HG03432 (cell line): ENCODE results near the gene CSNK2B.

Experiments
- ATAC-seq: cut with Tn5 transposase; IDR thresholded peaks from one replicate; pipeline ENCODE4 v1.9.1; 2021; ENCODE audit warnings: mild to moderate bottlenecking, moderate library complexity; ENCODE audit not compliant: unreplicated experiment

CSNK2B gene

GRCh38 chr6:31636698-31637596 lies 28.9 kb upstream of the CSNK2B start:
- no peak for ATAC-seq

DNA sequence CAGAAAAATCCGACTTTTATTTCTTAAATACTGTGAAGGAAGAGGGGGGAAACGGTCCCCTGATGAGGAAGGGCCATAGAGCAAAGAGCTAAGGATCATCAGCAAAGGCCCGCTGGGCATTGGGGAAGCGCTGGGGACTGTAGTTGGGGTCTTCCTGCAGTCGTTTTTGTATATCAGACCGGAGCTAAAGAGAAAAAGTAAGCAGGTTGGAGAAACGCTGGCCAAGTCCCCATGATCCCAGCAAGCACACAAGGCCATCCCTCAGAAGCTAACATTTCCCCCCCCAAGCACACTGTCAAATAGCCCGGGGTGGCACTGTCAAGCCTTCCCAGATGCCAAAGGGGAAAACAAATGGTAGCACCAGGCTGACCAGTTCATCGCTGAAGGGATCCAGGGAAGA lies 26.8 kb upstream of the CSNK2B start:
- ATAC-seq: no peak

GRCh38 chr6:31639449-31639861 lies 26.4 kb upstream of the CSNK2B start:
- ATAC-seq: no peak

DNA sequence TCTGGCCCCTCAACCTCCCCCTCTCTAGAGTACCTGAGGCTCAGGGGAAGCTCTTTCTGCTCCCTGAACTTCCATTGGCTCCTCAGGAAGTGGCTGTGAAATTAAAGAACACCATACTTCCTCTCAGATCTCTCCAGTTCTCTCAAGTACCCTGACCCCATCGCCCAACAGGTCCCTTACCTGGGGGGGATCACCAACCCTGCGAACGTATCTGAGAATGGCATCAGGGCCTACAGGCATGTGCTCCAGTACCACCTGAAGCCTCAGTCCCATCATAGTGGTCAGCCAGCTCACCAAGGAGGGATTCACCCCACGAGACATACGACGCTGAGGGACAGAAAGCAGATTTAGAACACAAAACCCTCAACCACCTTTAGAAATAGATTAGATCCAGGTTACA lies 25.3 kb upstream of the CSNK2B start:
- ATAC-seq: no peak

DNA sequence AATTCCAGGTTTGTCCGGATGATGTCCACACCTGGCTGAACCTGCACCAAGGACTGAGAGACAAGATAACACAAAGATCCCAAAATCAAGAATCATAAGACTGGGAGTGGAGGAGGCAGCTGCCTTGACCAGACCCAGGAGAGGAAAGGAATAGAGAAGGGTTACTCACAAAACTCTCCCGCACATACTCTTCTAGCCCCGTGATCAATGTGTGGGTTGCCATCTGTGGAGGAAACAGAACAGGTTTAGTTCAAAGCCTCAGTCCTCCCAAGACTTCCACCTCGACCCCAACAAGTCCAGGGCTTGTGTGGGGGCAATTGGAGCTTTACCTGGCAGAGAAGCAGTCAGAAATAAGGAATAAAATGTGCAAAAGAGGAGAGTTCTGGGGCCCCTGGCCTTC lies 24.5 kb upstream of the CSNK2B start:
- no peak for ATAC-seq

GRCh38 chr6:31642798-31643570 lies 22.9 kb upstream of the CSNK2B start:
- no peak for ATAC-seq

DNA sequence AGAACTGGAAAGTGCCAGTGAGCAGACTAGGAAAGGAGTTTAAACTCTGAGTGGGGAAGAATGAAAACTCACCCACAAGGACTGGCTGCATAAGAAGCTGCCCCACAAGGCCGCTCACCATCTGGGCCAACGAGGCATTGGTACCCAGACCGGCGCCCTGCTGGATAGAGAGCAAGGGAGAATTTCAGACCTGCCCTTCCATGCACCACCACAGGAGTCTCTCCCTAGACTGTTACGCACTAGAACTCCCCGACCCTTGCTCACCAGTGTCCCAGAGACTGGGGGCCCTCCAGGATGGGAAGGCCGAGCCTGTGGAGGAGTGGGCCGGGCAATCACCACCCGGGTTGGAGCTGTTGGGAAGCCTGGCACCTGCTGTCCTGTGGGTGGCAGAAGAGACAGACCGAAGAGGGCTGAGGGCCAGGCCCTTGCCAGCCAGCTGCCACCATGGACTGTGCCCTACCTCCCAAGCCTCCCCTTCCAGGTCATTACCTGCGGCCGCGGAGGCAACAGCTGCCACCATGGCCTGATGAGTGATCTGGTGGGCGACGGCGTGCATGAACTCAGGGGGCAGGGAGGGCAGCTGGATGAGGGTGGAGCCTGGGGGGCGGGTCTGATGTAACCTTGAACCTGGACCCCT lies 21.9 kb upstream of the CSNK2B start:
- ATAC-seq: no peak

DNA sequence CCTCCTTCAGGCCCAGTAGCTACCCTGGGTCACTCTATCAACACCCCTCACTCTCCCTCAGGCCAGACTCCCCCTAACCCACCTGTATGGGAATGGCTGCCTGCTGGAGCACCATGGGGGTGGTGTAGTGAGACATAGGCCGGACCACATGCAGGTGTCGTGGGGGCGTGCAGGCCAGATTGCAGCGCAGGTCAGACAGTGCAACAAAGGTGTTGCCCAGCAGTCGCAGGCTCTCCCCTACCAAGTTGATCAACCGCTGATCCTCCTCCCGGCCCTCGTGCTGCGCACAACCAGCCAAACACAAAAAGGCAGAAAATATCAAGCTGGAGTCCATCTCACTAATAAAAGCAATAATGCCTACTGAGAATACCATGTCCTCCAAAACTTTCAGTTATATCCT lies 20.6 kb upstream of the CSNK2B start:
- no peak for ATAC-seq

- ATAC-seq: peak; percentile 19
Observed at GRCh38 chr6:31651602-31652191, 14.2 kb upstream of the CSNK2B start.

GRCh38 chr6:31652925-31653724 lies 12.8 kb upstream of the CSNK2B start:
- peak; percentile 73 for ATAC-seq

DNA sequence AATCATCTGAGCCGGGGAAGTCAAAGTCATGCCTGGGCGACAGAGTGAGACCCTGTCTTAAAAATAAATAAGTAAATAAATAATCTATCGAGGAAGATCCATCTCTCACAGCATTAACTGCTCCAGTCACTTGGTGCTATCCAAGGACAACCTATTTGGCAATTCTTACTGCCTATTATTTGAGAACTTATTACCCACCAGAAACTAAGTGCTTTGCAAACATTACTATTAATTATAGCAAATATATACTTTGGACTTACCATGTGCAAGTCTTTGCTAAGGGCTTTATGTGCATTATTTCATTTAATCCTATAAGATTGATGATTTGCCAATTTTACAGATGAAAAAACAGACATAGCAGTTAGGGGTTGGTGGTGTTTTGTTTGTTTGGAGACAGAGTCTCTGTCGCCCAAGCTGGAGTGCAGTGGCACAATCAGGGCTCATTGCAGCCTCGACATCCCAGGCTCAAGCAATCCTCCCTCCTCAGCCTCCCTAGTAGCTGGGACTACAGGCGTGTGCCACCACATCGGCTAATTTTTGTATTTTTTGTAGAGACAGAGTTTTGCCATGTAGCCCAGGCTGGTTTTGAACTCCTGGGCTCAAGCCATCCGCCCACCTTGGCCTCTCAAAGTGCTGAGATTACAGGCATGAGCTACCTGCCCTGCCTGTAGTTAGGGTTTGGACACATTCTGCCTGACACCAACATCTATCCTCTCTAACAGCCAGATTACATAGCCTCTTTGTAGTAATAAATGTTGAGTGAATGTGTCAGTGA lies 11.1 kb upstream of the CSNK2B start:
- ATAC-seq: no peak

- no peak for ATAC-seq
Observed at GRCh38 chr6:31655349-31656237, 10.3 kb upstream of the CSNK2B start, which contains the start of gene APOM. Gene APOM, plus strand, starts transcription at chr6:31655894. Its CDS starts 73 bp downstream, at chr6:31655967.

- ATAC-seq: no peak
Observed at GRCh38 chr6:31657406-31658157, 8.3 kb upstream of the CSNK2B start.

DNA sequence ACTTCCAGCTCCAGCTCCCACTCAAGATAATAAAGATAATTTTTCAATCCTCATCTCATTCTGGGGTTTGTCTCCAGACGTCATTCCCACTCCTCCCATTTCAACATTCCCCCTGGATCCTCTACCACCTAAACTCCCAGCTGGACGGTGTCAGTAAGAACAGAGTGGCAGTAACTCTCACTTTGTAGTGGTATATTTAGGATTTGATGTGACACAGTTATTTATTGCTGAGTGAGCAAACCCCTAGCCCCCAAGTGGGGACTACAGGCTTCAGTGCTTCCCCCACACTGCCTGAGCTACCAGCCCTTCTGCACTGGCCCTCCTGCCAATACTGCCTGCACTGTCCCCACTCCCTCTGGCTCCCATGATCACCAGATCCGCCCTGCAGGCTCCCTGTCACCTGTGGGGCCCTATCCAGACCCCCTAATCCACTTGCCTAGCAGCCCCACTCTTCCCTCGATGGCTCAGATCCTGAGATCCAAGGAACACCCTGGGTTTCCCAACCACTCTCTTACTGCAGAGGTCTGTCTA lies 7.7 kb upstream of the CSNK2B start:
- no peak for ATAC-seq

DNA sequence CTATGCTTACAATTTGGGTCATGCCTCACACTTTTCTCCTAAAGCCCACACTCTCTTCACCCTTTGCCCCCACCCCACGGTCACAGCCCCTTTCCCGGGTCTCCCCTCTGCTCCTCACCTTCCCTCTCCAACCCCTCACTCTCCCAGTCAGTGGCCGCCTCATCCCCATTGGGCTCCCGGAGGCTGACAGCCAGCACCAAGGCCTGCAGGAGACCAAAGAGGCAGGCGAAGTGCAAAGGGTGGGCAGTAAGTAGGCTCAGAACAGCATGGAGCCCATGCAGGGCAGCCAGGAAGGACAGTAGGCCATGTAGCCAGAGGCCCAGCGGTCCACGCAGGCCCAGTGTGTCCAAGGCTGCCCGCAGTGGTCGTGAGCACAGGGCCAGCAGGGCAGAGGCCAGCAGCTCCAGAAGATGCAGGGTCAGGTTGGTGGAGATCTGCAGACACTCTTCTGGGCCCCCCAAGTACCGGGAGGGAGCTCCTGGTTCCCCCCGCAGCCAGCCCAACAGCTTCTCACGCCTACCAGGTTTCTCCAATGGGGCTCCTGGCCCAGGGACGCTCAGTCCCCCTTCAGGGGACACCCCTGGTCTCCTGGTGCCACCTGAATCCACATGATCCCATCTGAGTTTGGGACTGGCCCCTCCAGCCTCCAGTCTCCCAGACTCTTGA lies 6.8 kb upstream of the CSNK2B start:
- no peak for ATAC-seq

- no peak for ATAC-seq
Observed at GRCh38 chr6:31659649-31660380, 6.1 kb upstream of the CSNK2B start.
